ENCODE data around the gene DOCK1.

DOCK1 gene

GRCh38 chr10:126872135-126872534 lies 33.1 kb upstream of the DOCK1 start:
- H3K4me3 ChIP-seq (ENCODE audit: severe bottlenecking), result no peak overlapping the region
- no peak for TF ChIP-seq CTCF (IDR thresholded peaks at IDR 0.05; ENCODE audit: poor library complexity, severe bottlenecking)
- no peak overlapping the region for H3K27ac ChIP-seq (ENCODE audit: poor library complexity, severe bottlenecking)
- ATAC-seq (ENCODE audit: low read depth) (no peak), DNase-seq (ENCODE audit: low spot score) (no peak)
- H3K36me3 ChIP-seq (ENCODE audit: low read depth), result no peaks in the 10 kb centered on the region
- no peaks in the 10 kb centered on the region for H3K27me3 ChIP-seq (ENCODE audit: insufficient read depth, poor library complexity, severe bottlenecking)
- H3K4me1 ChIP-seq (ENCODE audit: insufficient read depth, poor library complexity, severe bottlenecking), result no peaks in the 10 kb centered on the region
- H3K9me3 ChIP-seq (ENCODE audit: severe bottlenecking), result no peaks in the 10 kb centered on the region

GRCh38 chr10:126872768-126873167 lies 32.5 kb upstream of the DOCK1 start:
- H3K4me1 ChIP-seq (ENCODE audit: insufficient read depth, poor library complexity, severe bottlenecking), result no peaks in the 10 kb centered on the region
- no peaks in the 10 kb centered on the region for H3K27me3 ChIP-seq (ENCODE audit: insufficient read depth, poor library complexity, severe bottlenecking)
- no peak overlapping the region for H3K27ac ChIP-seq (ENCODE audit: poor library complexity, severe bottlenecking)
- H3K4me3 ChIP-seq (ENCODE audit: severe bottlenecking), result no peak overlapping the region
- no peaks in the 10 kb centered on the region for H3K36me3 ChIP-seq (ENCODE audit: low read depth)
- H3K9me3 ChIP-seq (ENCODE audit: severe bottlenecking), result no peaks in the 10 kb centered on the region
- no peak for ATAC-seq (ENCODE audit: low read depth)
- no peak for DNase-seq (ENCODE audit: low spot score)
- TF ChIP-seq CTCF (IDR thresholded peaks at IDR 0.05; ENCODE audit: poor library complexity, severe bottlenecking), result no peak

- TF ChIP-seq CTCF (IDR thresholded peaks at IDR 0.05; ENCODE audit: poor library complexity, severe bottlenecking), result no peak
- no peak for DNase-seq (ENCODE audit: low spot score)
- H3K27ac ChIP-seq (ENCODE audit: poor library complexity, severe bottlenecking), result no peak overlapping the region
- H3K9me3 ChIP-seq (ENCODE audit: severe bottlenecking), result no peaks in the 10 kb centered on the region
- no peak for ATAC-seq (ENCODE audit: low read depth)
- no peak overlapping the region for H3K4me3 ChIP-seq (ENCODE audit: severe bottlenecking)
- no peaks in the 10 kb centered on the region for H3K4me1 ChIP-seq (ENCODE audit: insufficient read depth, poor library complexity, severe bottlenecking)
- H3K27me3 ChIP-seq (ENCODE audit: insufficient read depth, poor library complexity, severe bottlenecking), result no peaks in the 10 kb centered on the region
- no peaks in the 10 kb centered on the region for H3K36me3 ChIP-seq (ENCODE audit: low read depth)
Observed at GRCh38 chr10:126876456-126876855, 28.8 kb upstream of the DOCK1 start.

GRCh38 chr10:126877390-126877789 lies 27.8 kb upstream of the DOCK1 start:
- Histone ChIP-seq H3K9me3 (ENCODE audit: severe bottlenecking) (no peaks in the 10 kb centered on the region), H3K27ac (ENCODE audit: poor library complexity, severe bottlenecking) (no peak overlapping the region), H3K36me3 (ENCODE audit: low read depth) (no peaks in the 10 kb centered on the region), H3K27me3 (ENCODE audit: insufficient read depth, poor library complexity, severe bottlenecking) (no peaks in the 10 kb centered on the region), H3K4me3 (ENCODE audit: severe bottlenecking) (no peak overlapping the region), H3K4me1 (ENCODE audit: insufficient read depth, poor library complexity, severe bottlenecking) (no peaks in the 10 kb centered on the region)
- ATAC-seq (ENCODE audit: low read depth) (no peak), DNase-seq (ENCODE audit: low spot score) (no peak)
- no peak for TF ChIP-seq CTCF (IDR thresholded peaks at IDR 0.05; ENCODE audit: poor library complexity, severe bottlenecking)

GRCh38 chr10:126878594-126878993 lies 26.6 kb upstream of the DOCK1 start:
- Histone ChIP-seq H3K4me3 (ENCODE audit: severe bottlenecking) (no peak overlapping the region), H3K4me1 (ENCODE audit: insufficient read depth, poor library complexity, severe bottlenecking) (no peaks in the 10 kb centered on the region), H3K9me3 (ENCODE audit: severe bottlenecking) (no peaks in the 10 kb centered on the region), H3K27me3 (ENCODE audit: insufficient read depth, poor library complexity, severe bottlenecking) (no peaks in the 10 kb centered on the region), H3K27ac (ENCODE audit: poor library complexity, severe bottlenecking) (no peak overlapping the region), H3K36me3 (ENCODE audit: low read depth) (no peaks in the 10 kb centered on the region)
- ATAC-seq (ENCODE audit: low read depth) (no peak), DNase-seq (ENCODE audit: low spot score) (no peak)
- no peak for TF ChIP-seq CTCF (IDR thresholded peaks at IDR 0.05; ENCODE audit: poor library complexity, severe bottlenecking)

All from RWPE2 (cell line).